ENCODE results near the gene MOK. TPM values are rescaled to one million over a fixed set of nuclear protein-coding genes. Genes with fewer than 3 reads are reported as not detected.

MOK gene
- total RNA-seq, 2 experiments from 2014 or later, result 2.3 to 2.5 TPM

- peaks cover 17% of the 10 kb centered on the region for H3K36me3 Mint-ChIP-seq (ENCODE audit: low read depth)
Measured at GRCh38 chr14:102213984-102214658, 90.8 kb downstream of the MOK start.

GRCh38 chr14:102213470-102213869 lies 91.5 kb downstream of the MOK start:
- Mint-ChIP-seq H3K27me3 (no peaks in the 10 kb centered on the region), H3K9me3 (no peaks in the 10 kb centered on the region), H3K36me3 (ENCODE audit: low read depth) (peaks cover 23% of the 10 kb centered on the region), H3K4me3 (no peak overlapping the region), H3K27ac (no peak overlapping the region), H3K4me1 (ENCODE audit: low read depth) (no peaks in the 10 kb centered on the region)
- ChIA-PET CTCF (no interaction called here), POLR2A (no interaction called here)
- Histone ChIP-seq H3K4me1 (ENCODE audit: insufficient read depth, low read length) (peaks cover 3% of the 10 kb centered on the region), H3K9me3 (ENCODE audit: control insufficient read depth in 1 of 2, insufficient read depth in 1 of 2, low read length in 2 of 2) (no peaks in the 10 kb centered on the region), H3K4me3 (ENCODE audit: low read length) (no peak overlapping the region), H3K27me3 (ENCODE audit: control insufficient read depth in 1 of 2, insufficient read depth in 2 of 2, low read length in 2 of 2) (no peaks in the 10 kb centered on the region), H3K27ac (ENCODE audit: low read depth in 1 of 2, low read length in 2 of 2) (no peak overlapping the region), H3K36me3 (ENCODE audit: insufficient read depth, low read length) (peaks cover 52% of the 10 kb centered on the region)
- TF ChIP-seq CTCF (IDR thresholded peaks at IDR 0.05), result no peak
- intact Hi-C loops (cut with DNase I, micrococcal nuclease), result no loop called here
- DNase-seq (no peak), ATAC-seq (ENCODE audit: poor library complexity) (no peak)

More at GRCh38 chr14:102213984-102214658, 90.8 kb downstream of the MOK start:
- no peak overlapping the region for H3K27ac ChIP-seq (ENCODE audit: low read depth in 1 of 2, low read length in 2 of 2)
- TF ChIP-seq CTCF (IDR thresholded peaks at IDR 0.05), result no peak
- Mint-ChIP-seq H3K9me3 (no peaks in the 10 kb centered on the region), H3K4me1 (ENCODE audit: low read depth) (no peaks in the 10 kb centered on the region), H3K27ac (no peak overlapping the region), H3K27me3 (no peaks in the 10 kb centered on the region), H3K4me3 (no peak overlapping the region)
- ATAC-seq (ENCODE audit: poor library complexity), result no peak
- peaks cover 45% of the 10 kb centered on the region for H3K36me3 ChIP-seq (ENCODE audit: insufficient read depth, low read length)
- CTCF ChIA-PET, result interaction anchor here (1.2 kb wide), 1 partner anchor 100 kb away, joined by 3 read pairs; no protein-coding TSS in a partner anchor
- peaks cover 7% of the 10 kb centered on the region for H3K4me1 ChIP-seq (ENCODE audit: insufficient read depth, low read length)
- intact Hi-C loops (cut with DNase I, micrococcal nuclease), result no loop called here
- no peaks in the 10 kb centered on the region for H3K9me3 ChIP-seq (ENCODE audit: control insufficient read depth in 1 of 2, insufficient read depth in 1 of 2, low read length in 2 of 2)
- H3K4me3 ChIP-seq (ENCODE audit: low read length), result no peak overlapping the region
- DNase-seq, result no peak
- POLR2A ChIA-PET, result no interaction called here
- H3K27me3 ChIP-seq (ENCODE audit: control insufficient read depth in 1 of 2, insufficient read depth in 2 of 2, low read length in 2 of 2), result no peaks in the 10 kb centered on the region

GRCh38 chr14:102212845-102213244 lies 92.1 kb downstream of the MOK start:
- Mint-ChIP-seq H3K36me3 (ENCODE audit: low read depth) (peaks cover 27% of the 10 kb centered on the region), H3K27me3 (no peaks in the 10 kb centered on the region), H3K27ac (no peak overlapping the region), H3K9me3 (no peaks in the 10 kb centered on the region), H3K4me3 (no peak overlapping the region), H3K4me1 (ENCODE audit: low read depth) (no peaks in the 10 kb centered on the region)
- ATAC-seq (ENCODE audit: poor library complexity), result no peak
- ChIA-PET POLR2A (no interaction called here), CTCF (no interaction called here)
- no peak overlapping the region for H3K4me3 ChIP-seq (ENCODE audit: low read length)
- no peak for DNase-seq
- H3K9me3 ChIP-seq (ENCODE audit: control insufficient read depth in 1 of 2, insufficient read depth in 1 of 2, low read length in 2 of 2), result no peaks in the 10 kb centered on the region
- no peak for TF ChIP-seq CTCF (IDR thresholded peaks at IDR 0.05)
- H3K4me1 ChIP-seq (ENCODE audit: insufficient read depth, low read length), result peaks cover 3% of the 10 kb centered on the region
- H3K27me3 ChIP-seq (ENCODE audit: control insufficient read depth in 1 of 2, insufficient read depth in 2 of 2, low read length in 2 of 2), result no peaks in the 10 kb centered on the region
- peaks cover 58% of the 10 kb centered on the region for H3K36me3 ChIP-seq (ENCODE audit: insufficient read depth, low read length)
- intact Hi-C loops (cut with DNase I, micrococcal nuclease), result no loop called here
- no peak overlapping the region for H3K27ac ChIP-seq (ENCODE audit: low read depth in 1 of 2, low read length in 2 of 2)
